ENCODE data around the gene SLC6A19.

- TF ChIP-seq CTCF (IDR thresholded peaks at IDR 0.05) (no peak), POLR2AphosphoS5 (IDR thresholded peaks at IDR 0.05) (no peak), POLR2A (IDR thresholded peaks at IDR 0.05) (no peak), EP300 (IDR thresholded peaks at IDR 0.05) (no peak)
These were observed 17.1 kb downstream of the SLC6A19 start for GRCh38 chr5:1218351-1219080.

All from stomach (tissue), 4 donors.